B cell (primary cell): ENCODE data around the gene ACAN. TPM values are rescaled to one million over a fixed set of nuclear protein-coding genes. Genes with fewer than 3 reads are reported as not detected.

Experiments used
- ATAC-seq: fragments of 200-7000 bp; cut with Tn5 transposase; one replicate; pipeline ENCODE4 v1.10.0; 2021; ENCODE audit warnings: low read depth, mild to moderate bottlenecking, moderate number of reproducible peaks, moderate library complexity
- CTCF ChIA-PET: fragments of 350-600 bp; sonication (Branson Sonifier 250); formaldehyde crosslinking; loops from one replicate; lab custom pipeline; 2021; ENCODE audit warnings: antibody characterized with exemption, inconsistent platforms; lab: Charles Lee
- POLR2A ChIA-PET: fragments of 350-600 bp; sonication (Branson Sonifier 250); formaldehyde crosslinking; loops from one replicate; lab custom pipeline; 2021; ENCODE audit warnings: antibody characterized with exemption; lab: Charles Lee
- DNase-seq: peaks from one replicate; pipeline ENCODE4 v3.0.0; 2013
- H2AFZ ChIP-seq: 2 replicates; pipeline ENCODE4 v1.6.1; 2012; ENCODE audit warnings: mild to moderate bottlenecking, low read depth, low read length; ENCODE audit not compliant: insufficient read depth, poor library complexity, severe bottlenecking
- H3K27ac ChIP-seq, 2 donors: 1 replicate in 1 of 2; 2 replicates in 1 of 2; pipeline ENCODE4 v1.5.1; 2012 to 2013; ENCODE audit warnings: low read length in 2 of 2, mild to moderate bottlenecking in 2 of 2, moderate library complexity in 1 of 2
- H3K27me3 ChIP-seq, 4 experiments: fragments of 200-600 bp in 1 of 4; sonication (generic) in 1 of 4; replicated peaks in 1 of 4; 1 replicate in 2 of 4; 2 replicates in 2 of 4; pipeline versions ENCODE4 v1.6.1 to v1.7.0; 2013 to 2016; ENCODE audit warnings: low read length in 3 of 4, mild to moderate bottlenecking in 2 of 4, mixed read lengths in 1 of 4, moderate library complexity in 1 of 4; ENCODE audit not compliant: insufficient read depth in 4 of 4, control insufficient read depth in 3 of 4; ENCODE audit errors: control extremely low read depth in 1 of 4
- H3K36me3 ChIP-seq, 2 experiments: replicated peaks in 1 of 2; 1 replicate in 1 of 2; 2 replicates in 1 of 2; pipeline versions ENCODE4 v1.6.1 to v1.7.1; 2013; ENCODE audit warnings: low read length in 1 of 2; ENCODE audit not compliant: insufficient read depth in 2 of 2, control insufficient read depth in 1 of 2; ENCODE audit errors: control extremely low read depth in 1 of 2, extremely low read depth in 1 of 2
- H3K4me1 ChIP-seq, 2 donors: fragments of 200-600 bp in 1 of 2; sonication (generic) in 1 of 2; 1 replicate in 1 of 2; 2 replicates in 1 of 2; pipeline versions ENCODE4 v1.5.1 to v1.6.1; 2013 to 2017; ENCODE audit warnings: low read length in 2 of 2; ENCODE audit not compliant: control insufficient read depth in 2 of 2, insufficient read depth in 2 of 2
- H3K4me2 ChIP-seq: replicated peaks from 2 replicates; pipeline ENCODE3; 2012; ENCODE audit warnings: mild to moderate bottlenecking, low read depth, low read length; ENCODE audit not compliant: poor library complexity, severe bottlenecking
- H3K4me3 ChIP-seq, 5 experiments: fragments of 200-600 bp in 1 of 5; sonication (generic) in 1 of 5; 1 replicate in 3 of 5; 2 replicates in 2 of 5; pipeline versions ENCODE4 v1.5.1 to v1.7.0; 2011 to 2016; ENCODE audit warnings: low read length in 4 of 5, mild to moderate bottlenecking in 4 of 5, low read depth in 2 of 5, control low read depth in 1 of 5, moderate library complexity in 1 of 5; ENCODE audit not compliant: insufficient read depth in 1 of 5; ENCODE audit errors: control extremely low read depth in 1 of 5, extremely low read depth in 1 of 5
- H3K79me2 ChIP-seq: fragments of 200-600 bp; sonication (generic); one replicate; pipeline ENCODE4 v1.6.0; 2016; ENCODE audit warnings: low read length; ENCODE audit not compliant: control insufficient read depth, insufficient read depth
- H3K9ac ChIP-seq: fragments of 200-600 bp; sonication (generic); 2 replicates; pipeline ENCODE4 v1.6.1; 2017; ENCODE audit warnings: mild to moderate bottlenecking, low read length, moderate library complexity
- H3K9me3 ChIP-seq, 3 donors: one replicate each; pipeline versions ENCODE4 v1.6.1 to v1.7.1; 2013; ENCODE audit warnings: low read length in 2 of 3; ENCODE audit not compliant: control insufficient read depth in 2 of 3, insufficient read depth in 1 of 3; ENCODE audit errors: control extremely low read depth in 1 of 3
- H4K20me1 ChIP-seq: 2 replicates; pipeline ENCODE4 v1.6.0; 2012; ENCODE audit warnings: mild to moderate bottlenecking, low read length; ENCODE audit not compliant: insufficient read depth, control insufficient read depth, poor library complexity, severe bottlenecking
- H3K27ac Mint-ChIP-seq: one replicate; pipeline ENCODE4 v1.8.0; 2021; ENCODE audit warnings: mixed read lengths
- H3K27me3 Mint-ChIP-seq: one replicate; pipeline ENCODE4 v1.8.0; 2021; ENCODE audit warnings: mixed read lengths
- H3K4me1 Mint-ChIP-seq: one replicate; pipeline ENCODE4 v1.8.0; 2021; ENCODE audit warnings: mixed read lengths
- H3K4me3 Mint-ChIP-seq: one replicate; pipeline ENCODE4 v1.8.0; 2021; ENCODE audit warnings: mixed read lengths
- H3K9me3 Mint-ChIP-seq: one replicate; pipeline ENCODE4 v1.8.0; 2022; ENCODE audit warnings: mixed read lengths; ENCODE audit not compliant: insufficient read depth
- CTCF ChIP-seq: fragments of 200-600 bp; IDR thresholded peaks from one replicate; pipeline ENCODE4 v1.8.0; 2022; ENCODE audit warnings: antibody characterized with exemption, mild to moderate bottlenecking
- EZH2 ChIP-seq: IDR thresholded peaks from 2 replicates; pipeline ENCODE4 v1.6.1; 2012; ENCODE audit warnings: borderline replicate concordance, low read depth, mild to moderate bottlenecking, moderate library complexity, low read length; ENCODE audit not compliant: insufficient read depth, poor library complexity, severe bottlenecking
- WGBS: methylation state at CpG from one replicate; pipeline ENCODE4 v1.1.5; 2013; ENCODE audit warnings: missing lambda C conversion rate; ENCODE audit not compliant: insufficient coverage; 5-methylcytosine and 5-hydroxymethylcytosine counted together
- intact Hi-C: fragments of 100-400 bp; cut with micrococcal nuclease; formaldehyde crosslinking; loops from one replicate; pipeline ENCODE4 v1.10.0; 2022
- polyA plus RNA-seq: library from polyadenylated mRNA; depleted of rRNA; stranded (reverse); fragments of >200 nt; gene quantifications from 2 replicates; pipeline ENCODE4 v1.2.3, GENCODE V29; 2012
- total RNA-seq, 2 donors: library from RNA; stranded (reverse); fragments of 120-200 nt in 1 of 2; gene quantifications; 1 replicate in 1 of 2; 2 replicates in 1 of 2; pipeline versions ENCODE4 v1.2.3 to v1.2.4, GENCODE V29; 2013 to 2022

ACAN gene
- total and polyA plus RNA-seq, 2 donors (not counting 1 experiment from before 2014, with no cell fraction given) = 0.01 TPM; not detected in 1

- H3K27me3 ChIP-seq = peaks cover 0 to 8% (median 3%) of the 10 kb centered on the region in 4 experiments
- no peaks in the 10 kb centered on the region for H3K4me1 Mint-ChIP-seq
- CTCF ChIA-PET = no interaction called here
- no peaks in the 10 kb centered on the region for H3K36me3 ChIP-seq
- H3K27ac ChIP-seq = no peak overlapping the region
- POLR2A ChIA-PET = no interaction called here
- peaks cover 32% of the 10 kb centered on the region for H3K27me3 Mint-ChIP-seq
- H3K9me3 Mint-ChIP-seq = peaks cover 5% of the 10 kb centered on the region
- H4K20me1 ChIP-seq = no peaks in the 10 kb centered on the region
- H3K4me2 ChIP-seq = no peak overlapping the region
- H2AFZ ChIP-seq = no peak overlapping the region
- intact Hi-C loops = no loop called here
- no peak overlapping the region for H3K9ac ChIP-seq
- H3K79me2 ChIP-seq = no peaks in the 10 kb centered on the region
- DNase-seq (no peak), ATAC-seq (no peak)
- no peaks in the 10 kb centered on the region for H3K4me1 ChIP-seq
- H3K4me3 Mint-ChIP-seq = no peak overlapping the region
- peaks cover 3 to 21% (median 11%) of the 10 kb centered on the region in 3 donors for H3K9me3 ChIP-seq
- no peak overlapping the region for H3K4me3 ChIP-seq
- WGBS = 93% methylated on average over 3 of the region's 3 CpGs
- TF ChIP-seq CTCF (no peak), EZH2 (no peak)
- no peak overlapping the region for H3K27ac Mint-ChIP-seq
Observed at GRCh38 chr15:88776646-88777045, 26.6 kb upstream of the ACAN start.

- H4K20me1 ChIP-seq = no peaks in the 10 kb centered on the region
- POLR2A ChIA-PET = no interaction called here
- peaks cover 35% of the 10 kb centered on the region for H3K27me3 Mint-ChIP-seq
- no peak overlapping the region for H2AFZ ChIP-seq
- peaks cover 3 to 14% (median 11%) of the 10 kb centered on the region in 3 donors for H3K9me3 ChIP-seq
- no peak overlapping the region for H3K27ac ChIP-seq
- no peak for DNase-seq
- H3K27ac Mint-ChIP-seq = no peak overlapping the region
- TF ChIP-seq CTCF (no peak), EZH2 (no peak)
- H3K4me3 Mint-ChIP-seq = no peak overlapping the region
- no peaks in the 10 kb centered on the region for H3K79me2 ChIP-seq
- no peak overlapping the region for H3K9ac ChIP-seq
- no peaks in the 10 kb centered on the region for H3K4me1 ChIP-seq
- no peak overlapping the region for H3K4me2 ChIP-seq
- no peak for ATAC-seq
- no peaks in the 10 kb centered on the region for H3K36me3 ChIP-seq
- intact Hi-C loops = no loop called here
- H3K4me1 Mint-ChIP-seq = no peaks in the 10 kb centered on the region
- WGBS = no CpG with 5 or more reads among the region's 1 CpG
- CTCF ChIA-PET = no interaction called here
- H3K27me3 ChIP-seq = peaks cover 0 to 8% (median 1%) of the 10 kb centered on the region in 4 experiments
- H3K9me3 Mint-ChIP-seq = peaks cover 5% of the 10 kb centered on the region
- no peak overlapping the region for H3K4me3 ChIP-seq
Observed at GRCh38 chr15:88779944-88780343, 23.3 kb upstream of the ACAN start.
